ENCODE results near the gene STK32B. TPM values are rescaled to one million over a fixed set of nuclear protein-coding genes. Genes with fewer than 3 reads are reported as not detected.

Gene STK32B
- polyA plus RNA-seq, 2 of the 4 experiments (the other 2 are of a cell fraction), result 7.6 to 12.1 TPM

DNA sequence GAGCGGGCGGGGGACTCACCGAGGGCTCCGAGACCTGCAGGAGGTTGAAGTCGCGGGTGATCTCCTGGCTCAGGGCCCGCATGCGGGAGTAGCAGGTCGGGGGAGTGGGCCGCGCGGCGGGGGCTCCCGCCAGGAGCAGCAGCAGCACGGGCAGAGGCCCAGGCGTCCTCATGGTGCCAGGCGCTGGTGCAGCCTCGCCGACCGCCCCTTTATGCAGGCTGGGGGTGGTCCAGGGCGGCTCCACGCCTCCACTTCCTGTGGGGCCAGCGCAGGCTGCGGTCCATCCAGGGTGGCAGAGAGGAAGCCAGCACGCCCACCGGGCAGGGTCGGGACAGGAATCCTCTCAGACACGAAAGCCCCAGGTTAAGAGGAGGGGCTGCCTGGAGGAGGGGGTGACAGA, 32.0 kb upstream of the STK32B start, which contains the start of gene CYTL1:
Gene CYTL1, minus strand, starts transcription at position 185 of the 400 bp plus-strand sequence. Its CDS starts 13 bp downstream, at position 172.
- WGBS (ENCODE audit: missing lambda C conversion rate), result 82% methylated on average over 19 of the region's 28 CpGs
- no peak within 1 kb of the TSS for H3K27ac ChIP-seq
- ChIA-PET POLR2A (no interaction called here), CTCF (interaction anchor here (1.4 to 1.5 kb wide), 2 partner anchors 8 to 25 kb away, joined by 5 read pairs; no protein-coding TSS in a partner anchor)
- no peak for DNase-seq (ENCODE audit: low read depth in 1 of 2, low spot score in 1 of 2)
- no peak within 1 kb of the TSS for H3K4me2 ChIP-seq
- no peak for FAIRE-seq
- TF ChIP-seq, protein P1, sequence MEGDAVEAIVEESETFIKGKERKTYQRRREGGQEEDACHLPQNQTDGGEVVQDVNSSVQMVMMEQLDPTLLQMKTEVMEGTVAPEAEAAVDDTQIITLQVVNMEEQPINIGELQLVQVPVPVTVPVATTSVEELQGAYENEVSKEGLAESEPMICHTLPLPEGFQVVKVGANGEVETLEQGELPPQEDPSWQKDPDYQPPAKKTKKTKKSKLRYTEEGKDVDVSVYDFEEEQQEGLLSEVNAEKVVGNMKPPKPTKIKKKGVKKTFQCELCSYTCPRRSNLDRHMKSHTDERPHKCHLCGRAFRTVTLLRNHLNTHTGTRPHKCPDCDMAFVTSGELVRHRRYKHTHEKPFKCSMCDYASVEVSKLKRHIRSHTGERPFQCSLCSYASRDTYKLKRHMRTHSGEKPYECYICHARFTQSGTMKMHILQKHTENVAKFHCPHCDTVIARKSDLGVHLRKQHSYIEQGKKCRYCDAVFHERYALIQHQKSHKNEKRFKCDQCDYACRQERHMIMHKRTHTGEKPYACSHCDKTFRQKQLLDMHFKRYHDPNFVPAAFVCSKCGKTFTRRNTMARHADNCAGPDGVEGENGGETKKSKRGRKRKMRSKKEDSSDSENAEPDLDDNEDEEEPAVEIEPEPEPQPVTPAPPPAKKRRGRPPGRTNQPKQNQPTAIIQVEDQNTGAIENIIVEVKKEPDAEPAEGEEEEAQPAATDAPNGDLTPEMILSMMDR (IDR thresholded peaks at IDR 0.05), result no peak
- TF ChIP-seq BHLHE40 (IDR thresholded peaks at IDR 0.05; ENCODE audit: low read depth, low read length), result no peak
- TF ChIP-seq ZSCAN20 (CRISPR knock-in tag; IDR thresholded peaks at IDR 0.05), result no peak
- TF ChIP-seq ESRRA (IDR thresholded peaks at IDR 0.05; ENCODE audit: borderline replicate concordance, low read length), result no peak
- TF ChIP-seq CEBPB (IDR thresholded peaks at IDR 0.05), result no peak
- no peak for TF ChIP-seq RFX5 (IDR thresholded peaks at IDR 0.05)
- no peak for TF ChIP-seq CHD2 (IDR thresholded peaks at IDR 0.05; ENCODE audit: low read length, partially characterized antibody)
- no peak for TF ChIP-seq TFCP2L1 (CRISPR knock-in tag; IDR thresholded peaks at IDR 0.05)
- TF ChIP-seq, protein P2, sequence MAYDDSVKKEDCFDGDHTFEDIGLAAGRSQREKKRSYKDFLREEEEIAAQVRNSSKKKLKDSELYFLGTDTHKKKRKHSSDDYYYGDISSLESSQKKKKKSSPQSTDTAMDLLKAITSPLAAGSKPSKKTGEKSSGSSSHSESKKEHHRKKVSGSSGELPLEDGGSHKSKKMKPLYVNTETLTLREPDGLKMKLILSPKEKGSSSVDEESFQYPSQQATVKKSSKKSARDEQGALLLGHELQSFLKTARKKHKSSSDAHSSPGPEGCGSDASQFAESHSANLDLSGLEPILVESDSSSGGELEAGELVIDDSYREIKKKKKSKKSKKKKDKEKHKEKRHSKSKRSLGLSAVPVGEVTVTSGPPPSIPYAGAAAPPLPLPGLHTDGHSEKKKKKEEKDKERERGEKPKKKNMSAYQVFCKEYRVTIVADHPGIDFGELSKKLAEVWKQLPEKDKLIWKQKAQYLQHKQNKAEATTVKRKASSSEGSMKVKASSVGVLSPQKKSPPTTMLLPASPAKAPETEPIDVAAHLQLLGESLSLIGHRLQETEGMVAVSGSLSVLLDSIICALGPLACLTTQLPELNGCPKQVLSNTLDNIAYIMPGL (CRISPR knock-in tag; IDR thresholded peaks at IDR 0.05; ENCODE audit: borderline replicate concordance), result no peak
- TF ChIP-seq RCOR1 (IDR thresholded peaks at IDR 0.05; ENCODE audit: low read depth, low read length), result no peak
- TF ChIP-seq, protein P3, sequence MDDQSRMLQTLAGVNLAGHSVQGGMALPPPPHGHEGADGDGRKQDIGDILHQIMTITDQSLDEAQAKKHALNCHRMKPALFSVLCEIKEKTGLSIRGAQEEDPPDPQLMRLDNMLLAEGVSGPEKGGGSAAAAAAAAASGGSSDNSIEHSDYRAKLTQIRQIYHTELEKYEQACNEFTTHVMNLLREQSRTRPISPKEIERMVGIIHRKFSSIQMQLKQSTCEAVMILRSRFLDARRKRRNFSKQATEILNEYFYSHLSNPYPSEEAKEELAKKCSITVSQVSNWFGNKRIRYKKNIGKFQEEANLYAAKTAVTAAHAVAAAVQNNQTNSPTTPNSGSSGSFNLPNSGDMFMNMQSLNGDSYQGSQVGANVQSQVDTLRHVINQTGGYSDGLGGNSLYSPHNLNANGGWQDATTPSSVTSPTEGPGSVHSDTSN (IDR thresholded peaks at IDR 0.05), result no peak
- TF ChIP-seq, protein P4, sequence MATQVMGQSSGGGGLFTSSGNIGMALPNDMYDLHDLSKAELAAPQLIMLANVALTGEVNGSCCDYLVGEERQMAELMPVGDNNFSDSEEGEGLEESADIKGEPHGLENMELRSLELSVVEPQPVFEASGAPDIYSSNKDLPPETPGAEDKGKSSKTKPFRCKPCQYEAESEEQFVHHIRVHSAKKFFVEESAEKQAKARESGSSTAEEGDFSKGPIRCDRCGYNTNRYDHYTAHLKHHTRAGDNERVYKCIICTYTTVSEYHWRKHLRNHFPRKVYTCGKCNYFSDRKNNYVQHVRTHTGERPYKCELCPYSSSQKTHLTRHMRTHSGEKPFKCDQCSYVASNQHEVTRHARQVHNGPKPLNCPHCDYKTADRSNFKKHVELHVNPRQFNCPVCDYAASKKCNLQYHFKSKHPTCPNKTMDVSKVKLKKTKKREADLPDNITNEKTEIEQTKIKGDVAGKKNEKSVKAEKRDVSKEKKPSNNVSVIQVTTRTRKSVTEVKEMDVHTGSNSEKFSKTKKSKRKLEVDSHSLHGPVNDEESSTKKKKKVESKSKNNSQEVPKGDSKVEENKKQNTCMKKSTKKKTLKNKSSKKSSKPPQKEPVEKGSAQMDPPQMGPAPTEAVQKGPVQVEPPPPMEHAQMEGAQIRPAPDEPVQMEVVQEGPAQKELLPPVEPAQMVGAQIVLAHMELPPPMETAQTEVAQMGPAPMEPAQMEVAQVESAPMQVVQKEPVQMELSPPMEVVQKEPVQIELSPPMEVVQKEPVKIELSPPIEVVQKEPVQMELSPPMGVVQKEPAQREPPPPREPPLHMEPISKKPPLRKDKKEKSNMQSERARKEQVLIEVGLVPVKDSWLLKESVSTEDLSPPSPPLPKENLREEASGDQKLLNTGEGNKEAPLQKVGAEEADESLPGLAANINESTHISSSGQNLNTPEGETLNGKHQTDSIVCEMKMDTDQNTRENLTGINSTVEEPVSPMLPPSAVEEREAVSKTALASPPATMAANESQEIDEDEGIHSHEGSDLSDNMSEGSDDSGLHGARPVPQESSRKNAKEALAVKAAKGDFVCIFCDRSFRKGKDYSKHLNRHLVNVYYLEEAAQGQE (IDR thresholded peaks at IDR 0.05), result no peak
- TF ChIP-seq KDM5A (IDR thresholded peaks at IDR 0.05), result no peak
- H3K9me3 ChIP-seq, result no peaks in the 10 kb centered on the region
- ATAC-seq, result no peak
- no peaks in the 10 kb centered on the region for H3K4me1 ChIP-seq
- H3K4me3 ChIP-seq, result no peak within 1 kb of the TSS

DNA sequence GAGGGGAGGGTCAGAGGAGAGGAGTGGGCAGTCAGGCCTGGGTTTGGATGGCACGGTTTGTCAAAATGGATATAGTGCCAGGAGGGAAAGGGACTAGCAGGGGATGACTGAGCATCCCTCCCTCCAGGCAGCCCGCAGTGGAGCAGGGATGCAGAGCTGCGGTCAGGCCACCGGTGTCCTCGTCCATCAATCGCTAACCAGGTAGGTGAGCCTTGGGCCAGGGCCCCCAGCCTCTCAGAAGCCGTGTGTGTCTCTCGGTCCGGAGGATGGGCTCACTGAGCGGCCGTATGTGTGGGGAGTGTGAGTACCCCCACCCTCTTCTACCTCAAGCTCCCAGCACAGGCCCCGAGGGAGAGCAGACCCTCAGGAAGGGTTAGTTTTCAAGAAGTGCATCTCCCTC, 31.5 kb upstream of the STK32B start:
- H3K4me1 ChIP-seq, result no peaks in the 10 kb centered on the region
- no peak overlapping the region for H3K27ac ChIP-seq
- TF ChIP-seq MAFK (IDR thresholded peaks at IDR 0.05; ENCODE audit: partially characterized antibody) (no peak), ZSCAN20 (CRISPR knock-in tag; IDR thresholded peaks at IDR 0.05) (no peak), TFCP2L1 (CRISPR knock-in tag; IDR thresholded peaks at IDR 0.05) (no peak)
- no peak overlapping the region for H3K4me2 ChIP-seq
- no peaks in the 10 kb centered on the region for H3K9me3 ChIP-seq
- CTCF ChIA-PET, result interaction anchor here (1.2 kb wide), 1 partner anchor 841 kb away, joined by 3 read pairs; no protein-coding TSS in a partner anchor
- ATAC-seq, result no peak
- no peak overlapping the region for H3K4me3 ChIP-seq
- no peak for DNase-seq (ENCODE audit: low read depth in 1 of 2, low spot score in 1 of 2)
- FAIRE-seq, result no peak
- 88% methylated on average over 6 of the region's 12 CpGs for WGBS (ENCODE audit: missing lambda C conversion rate)
- POLR2A ChIA-PET, result no interaction called here

All from A549 (cell line).